ENCODE results near the gene SAP30L.

GRCh38 chr5:154429341-154429740 lies 16.5 kb upstream of the SAP30L start:
- no peak for TF ChIP-seq POLR2A (IDR thresholded peaks at IDR 0.05)
- TF ChIP-seq CTCF (IDR thresholded peaks at IDR 0.05): no peak
- no peak for TF ChIP-seq POLR2AphosphoS5 (IDR thresholded peaks at IDR 0.05)
- no peak for TF ChIP-seq EP300 (IDR thresholded peaks at IDR 0.05)
